Transverse colon (tissue), 4 donors: Measurements from ENCODE around the gene KCNN3.
A peak's percentile ranks its signal among the peaks of the same experiment; 100 is the strongest.

ENCODE experiments used
- POLR2A ChIP-seq: fragments of 450-650 bp; IDR thresholded peaks from one replicate; pipeline ENCODE4 v1.6.1; 2016; ENCODE audit warnings: antibody characterized with exemption, mild to moderate bottlenecking, moderate library complexity
- POLR2AphosphoS5 ChIP-seq, 3 donors: sonication (generic); formaldehyde crosslinking; IDR thresholded peaks; one replicate each; pipeline ENCODE4 v1.6.1; 2016; ENCODE audit warnings: antibody characterized with exemption in 3 of 3
- TF ChIP-seq, protein P1 (sequence below), 5 experiments: fragments of 200-600 bp in 3 of 5; fragments of 450-650 bp in 2 of 5; sonication (generic) in 3 of 5; IDR thresholded peaks; 1 replicate in 2 of 5; 2 replicates in 3 of 5; pipeline ENCODE4 v1.5.1; 2016 to 2017; ENCODE audit warnings: antibody characterized with exemption in 5 of 5, inconsistent platforms in 3 of 5, mild to moderate bottlenecking in 2 of 5, moderate library complexity in 1 of 5

DNA sequence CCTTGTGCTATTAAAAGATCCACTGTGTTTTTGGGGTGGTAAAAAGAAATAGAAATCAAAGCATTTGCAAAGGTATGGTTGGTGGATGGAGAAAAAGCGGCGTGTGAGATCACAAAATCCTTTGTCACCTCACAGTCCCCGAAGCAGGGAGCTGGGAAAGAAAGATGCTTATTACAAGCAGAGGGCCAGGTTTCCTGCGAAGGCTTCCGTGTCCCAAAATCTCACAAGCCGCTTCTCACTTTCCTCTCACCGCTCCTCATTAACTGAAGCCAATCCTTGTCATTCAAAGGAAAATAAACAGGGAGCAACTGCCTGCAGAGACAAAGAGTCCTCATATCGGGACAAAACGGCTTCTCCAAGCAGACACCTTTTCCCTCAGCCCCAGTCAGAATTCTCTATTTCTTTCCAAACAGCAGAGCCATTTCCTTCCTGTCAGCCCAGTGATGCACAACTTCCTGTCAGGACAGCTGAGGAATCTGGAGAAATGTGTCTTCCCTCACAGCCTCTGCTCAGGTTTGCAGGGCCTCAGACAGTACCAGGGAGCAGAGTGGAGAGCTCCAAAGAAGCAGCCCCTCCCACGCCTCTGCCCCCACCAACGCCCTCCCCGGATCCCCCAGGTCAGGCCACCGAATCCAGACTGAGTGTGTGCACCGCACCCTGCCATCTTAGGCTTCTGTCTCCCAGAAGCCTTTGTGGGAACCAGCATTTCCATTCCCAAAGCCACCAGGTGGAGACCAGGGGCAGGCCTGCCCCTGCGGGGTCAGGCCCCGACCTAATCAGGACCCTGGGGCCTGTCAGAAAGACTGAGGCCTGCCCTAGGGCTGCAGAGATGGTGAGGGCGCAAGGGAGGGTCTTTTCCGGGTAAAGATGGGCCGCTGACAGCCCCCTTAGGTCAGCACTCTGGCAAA is 29.6 kb downstream of the KCNN3 start:
- TF ChIP-seq, protein P1, sequence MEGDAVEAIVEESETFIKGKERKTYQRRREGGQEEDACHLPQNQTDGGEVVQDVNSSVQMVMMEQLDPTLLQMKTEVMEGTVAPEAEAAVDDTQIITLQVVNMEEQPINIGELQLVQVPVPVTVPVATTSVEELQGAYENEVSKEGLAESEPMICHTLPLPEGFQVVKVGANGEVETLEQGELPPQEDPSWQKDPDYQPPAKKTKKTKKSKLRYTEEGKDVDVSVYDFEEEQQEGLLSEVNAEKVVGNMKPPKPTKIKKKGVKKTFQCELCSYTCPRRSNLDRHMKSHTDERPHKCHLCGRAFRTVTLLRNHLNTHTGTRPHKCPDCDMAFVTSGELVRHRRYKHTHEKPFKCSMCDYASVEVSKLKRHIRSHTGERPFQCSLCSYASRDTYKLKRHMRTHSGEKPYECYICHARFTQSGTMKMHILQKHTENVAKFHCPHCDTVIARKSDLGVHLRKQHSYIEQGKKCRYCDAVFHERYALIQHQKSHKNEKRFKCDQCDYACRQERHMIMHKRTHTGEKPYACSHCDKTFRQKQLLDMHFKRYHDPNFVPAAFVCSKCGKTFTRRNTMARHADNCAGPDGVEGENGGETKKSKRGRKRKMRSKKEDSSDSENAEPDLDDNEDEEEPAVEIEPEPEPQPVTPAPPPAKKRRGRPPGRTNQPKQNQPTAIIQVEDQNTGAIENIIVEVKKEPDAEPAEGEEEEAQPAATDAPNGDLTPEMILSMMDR (IDR thresholded peaks at IDR 0.05): no peak
- TF ChIP-seq POLR2A: no peak
- TF ChIP-seq POLR2AphosphoS5 (IDR thresholded peaks at IDR 0.05): peak in 1 of 3 donors; percentile 22
